Parathyroid adenoma (tissue), 2 donors: ENCODE data around the gene RAB40A.
"Not testable (repeated sequence)": the region's sequence is repeated elsewhere in the genome, so short reads cannot be mapped to it uniquely, and the experiment has no call there.

Experiments used
- H2AFZ ChIP-seq: fragments of 300-600 bp; sonication (generic); one replicate; pipeline ENCODE4 v1.7.0; 2017; ENCODE audit warnings: antibody characterized with exemption, mild to moderate bottlenecking
- H3K27ac ChIP-seq: fragments of 300-600 bp; sonication (generic); one replicate; pipeline ENCODE4 v1.7.0; 2017
- H3K27me3 ChIP-seq: fragments of 300-600 bp; sonication (generic); one replicate; pipeline ENCODE4 v1.7.0; 2017; ENCODE audit warnings: low read length; ENCODE audit not compliant: control insufficient read depth, insufficient read depth
- H3K36me3 ChIP-seq: fragments of 300-600 bp; sonication (generic); one replicate; pipeline ENCODE4 v1.7.0; 2017; ENCODE audit warnings: low read length; ENCODE audit not compliant: control insufficient read depth, insufficient read depth
- H3K4me1 ChIP-seq: fragments of 300-600 bp; sonication (generic); one replicate; pipeline ENCODE4 v1.7.0; 2017; ENCODE audit warnings: control low read depth
- H3K4me2 ChIP-seq: fragments of 300-600 bp; sonication (generic); one replicate; pipeline ENCODE4 v1.7.0; 2017; ENCODE audit warnings: low read length
- H3K4me3 ChIP-seq: fragments of 300-600 bp; sonication (generic); one replicate; pipeline ENCODE4 v1.7.0; 2017; ENCODE audit warnings: low read depth, low read length
- H3K79me2 ChIP-seq: fragments of 300-600 bp; sonication (generic); one replicate; pipeline ENCODE4 v1.7.0; 2017; ENCODE audit warnings: control low read depth
- H3K9ac ChIP-seq: fragments of 300-600 bp; sonication (generic); one replicate; pipeline ENCODE4 v1.7.0; 2017; ENCODE audit warnings: mild to moderate bottlenecking
- H3K9me3 ChIP-seq: fragments of 300-600 bp; sonication (generic); one replicate; pipeline ENCODE4 v1.7.0; 2017; ENCODE audit warnings: low read length; ENCODE audit not compliant: control insufficient read depth
- TF ChIP-seq, protein P1 (sequence below): fragments of 300-600 bp; sonication (generic); IDR thresholded peaks from one replicate; pipeline ENCODE4 v1.7.0; 2017; ENCODE audit warnings: antibody characterized with exemption, mild to moderate bottlenecking
- donor health status: primary hyperparathyroidism.

RAB40A gene

DNA sequence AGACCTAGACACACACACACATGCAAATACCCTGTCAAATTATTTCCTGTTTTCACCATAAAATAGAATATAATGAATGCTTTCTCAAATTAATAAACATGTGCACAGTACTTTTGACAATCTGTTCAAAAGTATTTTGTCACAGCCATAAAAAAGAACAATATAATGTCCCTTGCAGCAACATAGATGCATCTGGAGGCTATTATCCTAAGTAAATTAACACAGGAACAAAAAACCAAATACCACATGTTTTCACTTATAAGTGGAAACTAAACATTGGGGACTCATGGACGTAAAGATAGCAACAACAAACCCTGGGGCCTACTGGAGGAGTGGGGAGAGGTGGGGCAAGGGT, 15.5 kb downstream of the RAB40A start:
- TF ChIP-seq, protein P1, sequence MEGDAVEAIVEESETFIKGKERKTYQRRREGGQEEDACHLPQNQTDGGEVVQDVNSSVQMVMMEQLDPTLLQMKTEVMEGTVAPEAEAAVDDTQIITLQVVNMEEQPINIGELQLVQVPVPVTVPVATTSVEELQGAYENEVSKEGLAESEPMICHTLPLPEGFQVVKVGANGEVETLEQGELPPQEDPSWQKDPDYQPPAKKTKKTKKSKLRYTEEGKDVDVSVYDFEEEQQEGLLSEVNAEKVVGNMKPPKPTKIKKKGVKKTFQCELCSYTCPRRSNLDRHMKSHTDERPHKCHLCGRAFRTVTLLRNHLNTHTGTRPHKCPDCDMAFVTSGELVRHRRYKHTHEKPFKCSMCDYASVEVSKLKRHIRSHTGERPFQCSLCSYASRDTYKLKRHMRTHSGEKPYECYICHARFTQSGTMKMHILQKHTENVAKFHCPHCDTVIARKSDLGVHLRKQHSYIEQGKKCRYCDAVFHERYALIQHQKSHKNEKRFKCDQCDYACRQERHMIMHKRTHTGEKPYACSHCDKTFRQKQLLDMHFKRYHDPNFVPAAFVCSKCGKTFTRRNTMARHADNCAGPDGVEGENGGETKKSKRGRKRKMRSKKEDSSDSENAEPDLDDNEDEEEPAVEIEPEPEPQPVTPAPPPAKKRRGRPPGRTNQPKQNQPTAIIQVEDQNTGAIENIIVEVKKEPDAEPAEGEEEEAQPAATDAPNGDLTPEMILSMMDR: no peak
- no peaks in the 10 kb centered on the region for H3K27me3 ChIP-seq
- no peaks in the 10 kb centered on the region for H3K79me2 ChIP-seq
- no peak overlapping the region for H3K4me2 ChIP-seq
- no peaks in the 10 kb centered on the region for H3K36me3 ChIP-seq
- no peaks in the 10 kb centered on the region for H3K4me1 ChIP-seq
- H3K27ac ChIP-seq: no peak overlapping the region
- no peaks in the 10 kb centered on the region for H3K9me3 ChIP-seq
- no peak overlapping the region for H3K9ac ChIP-seq
- H3K4me3 ChIP-seq: no peak overlapping the region
- H2AFZ ChIP-seq: no peak overlapping the region

DNA sequence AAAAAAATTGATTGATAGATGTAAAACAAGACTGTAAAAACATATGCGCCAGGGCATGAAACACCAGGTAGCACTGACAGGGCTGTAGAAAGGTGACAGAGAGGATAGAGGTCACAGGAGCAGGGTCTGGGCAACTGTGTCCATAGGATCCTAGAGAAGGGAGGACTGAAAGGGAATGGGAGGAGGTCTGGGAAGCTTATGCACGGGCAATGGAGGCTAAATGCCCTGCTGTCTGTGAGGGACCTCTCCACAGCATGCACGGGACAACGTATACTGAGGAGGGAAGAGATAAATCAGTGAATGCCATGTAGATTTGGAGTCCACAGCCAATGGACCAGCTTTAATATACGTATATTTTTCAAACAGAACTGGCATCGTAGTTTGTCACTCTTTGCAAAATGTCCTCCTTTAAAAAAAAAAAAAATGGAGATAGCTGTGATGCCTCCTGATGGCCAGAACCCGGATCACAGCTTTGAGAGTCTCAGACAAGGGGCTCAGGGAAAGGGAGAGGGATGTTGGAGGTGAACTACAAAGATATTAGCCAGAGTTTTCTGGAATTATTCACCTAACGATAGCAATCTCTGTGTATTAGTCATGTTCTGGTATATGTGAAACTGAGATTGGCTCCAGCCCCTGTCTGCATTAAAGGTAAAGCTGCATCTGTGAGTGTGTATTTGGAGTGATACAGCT, 16.0 kb downstream of the RAB40A start:
- TF ChIP-seq, protein P1: no peak
- Histone ChIP-seq H3K27ac (no peak overlapping the region), H3K4me1 (no peaks in the 10 kb centered on the region), H3K9ac (no peak overlapping the region), H3K79me2 (no peaks in the 10 kb centered on the region), H3K27me3 (no peaks in the 10 kb centered on the region), H3K36me3 (no peaks in the 10 kb centered on the region), H3K4me2 (no peak overlapping the region), H3K9me3 (no peaks in the 10 kb centered on the region), H3K4me3 (no peak overlapping the region), H2AFZ (no peak overlapping the region)

DNA sequence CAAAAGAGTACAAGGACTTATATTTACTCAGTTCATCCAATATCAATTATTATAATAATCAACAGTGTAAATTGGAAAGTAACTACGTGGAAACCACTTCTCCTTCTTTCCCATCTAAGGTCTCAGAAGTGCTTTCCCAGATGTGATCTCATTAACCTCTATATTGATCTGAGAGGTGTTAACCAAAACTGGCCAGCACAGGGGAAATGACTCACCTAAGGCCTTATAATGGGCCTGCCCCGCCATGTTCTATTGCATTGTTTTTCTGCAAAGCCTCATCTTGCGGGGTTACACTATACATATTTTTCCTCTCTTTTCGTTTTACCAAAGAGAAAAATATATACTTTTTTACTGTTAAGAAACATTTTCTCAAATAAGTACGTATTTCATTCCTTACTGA, 20.5 kb downstream of the RAB40A start:
- H3K36me3 ChIP-seq: no peaks in the 10 kb centered on the region
- H3K4me2 ChIP-seq: no peak overlapping the region
- H3K4me3 ChIP-seq: no peak overlapping the region
- no peaks in the 10 kb centered on the region for H3K79me2 ChIP-seq
- no peak overlapping the region for H3K9ac ChIP-seq
- H2AFZ ChIP-seq: no peak overlapping the region
- no peaks in the 10 kb centered on the region for H3K9me3 ChIP-seq
- H3K27me3 ChIP-seq: no peaks in the 10 kb centered on the region
- H3K4me1 ChIP-seq: no peaks in the 10 kb centered on the region
- no peak overlapping the region for H3K27ac ChIP-seq
- TF ChIP-seq, protein P1: no peak

DNA sequence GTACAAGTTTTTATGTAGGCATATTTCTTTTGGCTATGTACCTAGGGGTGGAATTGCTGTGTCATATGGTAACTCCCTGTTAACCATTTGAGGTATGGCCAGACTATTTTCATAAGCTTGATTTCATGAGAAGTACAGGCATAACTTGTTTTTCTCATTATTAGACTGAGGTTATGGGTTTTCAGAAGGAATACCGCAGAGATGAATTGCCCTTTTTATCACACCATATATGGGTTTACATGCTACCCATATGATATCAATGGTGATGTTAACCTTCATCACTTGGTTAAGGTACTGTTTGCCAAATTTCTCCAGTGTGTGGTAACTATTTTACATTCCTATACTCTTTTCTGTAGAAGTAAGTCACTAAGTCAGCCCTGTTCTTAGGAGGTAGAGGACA, 23.5 kb downstream of the RAB40A start:
- no peaks in the 10 kb centered on the region for H3K4me1 ChIP-seq
- no peak overlapping the region for H3K27ac ChIP-seq
- no peaks in the 10 kb centered on the region for H3K27me3 ChIP-seq
- H3K4me2 ChIP-seq: no peak overlapping the region
- H3K9ac ChIP-seq: no peak overlapping the region
- H3K36me3 ChIP-seq: no peaks in the 10 kb centered on the region
- no peak overlapping the region for H3K4me3 ChIP-seq
- H2AFZ ChIP-seq: no peak overlapping the region
- TF ChIP-seq, protein P1: no peak
- no peaks in the 10 kb centered on the region for H3K9me3 ChIP-seq
- H3K79me2 ChIP-seq: no peaks in the 10 kb centered on the region

DNA sequence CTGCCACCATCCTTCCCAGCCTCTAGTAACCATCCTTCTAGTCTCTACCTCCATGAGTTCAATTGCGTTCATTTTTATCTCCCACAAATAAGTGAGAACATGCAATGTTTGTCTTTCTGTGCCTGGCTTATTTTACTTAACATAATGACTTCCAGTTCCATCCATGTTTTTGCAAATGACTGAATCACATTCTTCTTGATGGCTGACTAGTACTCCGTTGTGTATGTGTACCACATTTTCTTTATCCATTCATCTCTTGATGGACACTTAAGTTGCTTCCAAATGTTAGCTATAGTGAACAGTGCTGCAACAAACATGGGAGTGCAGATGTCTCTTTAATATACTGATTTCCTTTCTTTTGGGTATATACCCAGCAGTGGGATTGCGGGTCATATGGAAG, 25.7 kb downstream of the RAB40A start:
- H3K4me3 ChIP-seq: not testable (repeated sequence)

More for the DNA sequence above, 25.7 kb downstream of the RAB40A start:
- H3K79me2 ChIP-seq, H3K9ac ChIP-seq, H3K27ac ChIP-seq, H3K9me3 ChIP-seq, H2AFZ ChIP-seq, H3K36me3 ChIP-seq, H3K4me2 ChIP-seq, H3K4me1 ChIP-seq, H3K27me3 ChIP-seq: not testable (repeated sequence)
